HPDE6-E6E7 (cell line): Measurements from ENCODE around the gene ANTXR2.
"Not testable (repeated sequence)": the region's sequence is repeated elsewhere in the genome, so short reads cannot be mapped to it uniquely, and the experiment has no call there.

Experiments
- DNase-seq: peaks from one replicate; pipeline ENCODE4 v3.0.0; 2011; ENCODE audit warnings: missing footprints; ENCODE audit errors: extremely low spot score

Gene ANTXR2

DNA sequence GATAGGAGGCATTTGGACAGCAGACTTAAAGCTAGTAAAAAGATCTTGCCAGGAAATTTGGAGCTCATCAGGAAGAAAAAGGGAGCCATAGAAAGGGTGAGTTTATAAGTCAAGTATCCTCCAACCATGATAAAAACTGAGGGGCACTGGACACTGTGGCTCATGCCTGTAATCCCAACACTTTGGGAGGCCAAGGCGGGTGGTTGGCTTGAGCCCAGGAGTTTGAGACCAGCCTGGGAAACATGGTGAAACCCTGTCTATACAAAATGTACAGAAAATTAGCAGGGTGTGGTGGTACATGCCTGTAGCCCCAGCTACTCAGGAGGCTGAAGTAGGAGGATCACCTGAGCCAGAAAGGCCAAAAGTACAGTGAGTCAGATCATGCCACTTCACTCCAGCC is 48.7 kb downstream of the ANTXR2 start:
- no peak for DNase-seq

DNA sequence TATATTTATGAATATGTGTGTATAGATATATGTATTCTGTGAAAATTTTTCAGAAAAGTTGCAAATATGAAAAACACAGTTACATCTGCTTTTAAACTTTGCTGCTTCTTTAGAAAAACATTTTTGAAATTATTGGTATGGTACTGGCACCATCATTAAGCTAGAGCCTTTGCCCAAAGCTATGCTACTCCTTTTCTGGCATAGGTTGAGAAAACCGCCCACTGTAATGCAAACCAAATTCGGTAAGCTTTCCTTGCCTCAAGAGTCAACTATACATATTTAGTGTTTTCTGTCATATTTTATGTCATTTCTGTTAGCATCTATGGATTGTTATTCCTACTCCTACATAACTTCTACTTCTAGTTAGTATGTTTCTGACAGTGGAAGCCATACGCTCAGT is 50.7 kb downstream of the ANTXR2 start:
- DNase-seq = no peak

GRCh38 chr4:80017125-80017854 is 55.7 kb downstream of the ANTXR2 start:
- peak; percentile 21 for DNase-seq

GRCh38 chr4:80016506-80016905 is 56.5 kb downstream of the ANTXR2 start:
- no peak for DNase-seq

GRCh38 chr4:80015407-80016189 is 57.4 kb downstream of the ANTXR2 start:
- DNase-seq = no peak

- no peak for DNase-seq
Observed at GRCh38 chr4:80014531-80014930, 58.5 kb downstream of the ANTXR2 start.

DNA sequence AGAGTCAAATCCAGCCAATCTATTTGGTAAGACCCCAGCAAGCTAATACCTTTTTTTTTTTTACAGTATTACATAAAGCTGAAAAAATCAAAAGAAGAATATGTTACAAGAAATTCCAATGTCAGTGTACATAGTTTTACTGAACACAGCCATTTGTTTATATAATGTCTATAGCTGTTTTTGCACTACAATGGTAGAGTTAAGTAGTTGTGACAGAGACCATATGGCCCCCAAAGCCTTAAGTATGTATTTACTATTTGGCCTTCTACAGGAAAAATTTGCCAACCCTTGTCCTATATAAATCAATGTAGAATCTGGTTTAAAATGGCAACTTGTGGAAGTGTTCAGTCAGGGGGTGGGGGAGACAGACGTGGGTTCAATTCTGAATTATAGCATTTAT is 60.7 kb downstream of the ANTXR2 start:
- DNase-seq = no peak

- DNase-seq = no peak
Observed at GRCh38 chr4:80011636-80012236, 61.3 kb downstream of the ANTXR2 start.

- DNase-seq = no peak
Observed at GRCh38 chr4:80010316-80010715, 62.7 kb downstream of the ANTXR2 start.

GRCh38 chr4:80009806-80010205 is 63.2 kb downstream of the ANTXR2 start:
- no peak for DNase-seq

DNA sequence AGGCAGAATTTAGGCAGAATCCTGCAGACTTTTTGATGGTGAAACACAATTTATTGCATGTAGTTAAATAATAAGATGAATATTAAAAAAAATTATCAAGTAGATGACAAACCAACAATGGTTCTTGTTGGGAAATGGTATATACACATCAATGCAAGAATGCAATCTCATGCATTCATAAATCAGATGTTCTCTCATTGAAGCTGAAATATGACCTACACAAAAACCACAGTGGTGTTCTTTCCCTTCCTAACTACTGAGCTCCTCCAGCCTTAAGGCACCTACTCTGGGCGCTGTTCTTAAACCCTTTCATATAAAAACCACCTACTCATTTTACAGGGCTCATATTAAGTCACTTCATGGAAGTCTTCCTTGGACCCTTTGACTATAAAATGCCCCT is 64.1 kb downstream of the ANTXR2 start:
- no peak for DNase-seq

DNA sequence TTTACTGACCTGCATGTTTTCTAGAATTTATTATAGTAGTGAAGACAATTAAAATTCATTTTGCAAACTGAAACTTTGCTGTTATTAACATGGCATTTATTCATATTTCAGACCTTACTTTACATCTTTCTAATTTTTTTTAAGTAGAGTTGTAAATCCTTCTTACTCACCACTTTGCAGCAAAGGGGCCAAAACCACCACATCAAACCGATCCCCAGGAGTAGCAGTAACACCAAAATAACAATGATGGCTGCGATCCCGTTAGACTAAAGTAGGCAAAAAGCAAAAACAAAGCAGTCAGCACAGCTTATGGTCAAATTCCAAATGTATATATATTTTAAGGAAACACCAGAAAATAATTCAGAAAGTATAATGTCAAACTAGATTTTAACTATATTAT is 64.7 kb downstream of the ANTXR2 start:
- DNase-seq = no peak

GRCh38 chr4:80007745-80008149 is 65.3 kb downstream of the ANTXR2 start:
- DNase-seq = no peak

DNA sequence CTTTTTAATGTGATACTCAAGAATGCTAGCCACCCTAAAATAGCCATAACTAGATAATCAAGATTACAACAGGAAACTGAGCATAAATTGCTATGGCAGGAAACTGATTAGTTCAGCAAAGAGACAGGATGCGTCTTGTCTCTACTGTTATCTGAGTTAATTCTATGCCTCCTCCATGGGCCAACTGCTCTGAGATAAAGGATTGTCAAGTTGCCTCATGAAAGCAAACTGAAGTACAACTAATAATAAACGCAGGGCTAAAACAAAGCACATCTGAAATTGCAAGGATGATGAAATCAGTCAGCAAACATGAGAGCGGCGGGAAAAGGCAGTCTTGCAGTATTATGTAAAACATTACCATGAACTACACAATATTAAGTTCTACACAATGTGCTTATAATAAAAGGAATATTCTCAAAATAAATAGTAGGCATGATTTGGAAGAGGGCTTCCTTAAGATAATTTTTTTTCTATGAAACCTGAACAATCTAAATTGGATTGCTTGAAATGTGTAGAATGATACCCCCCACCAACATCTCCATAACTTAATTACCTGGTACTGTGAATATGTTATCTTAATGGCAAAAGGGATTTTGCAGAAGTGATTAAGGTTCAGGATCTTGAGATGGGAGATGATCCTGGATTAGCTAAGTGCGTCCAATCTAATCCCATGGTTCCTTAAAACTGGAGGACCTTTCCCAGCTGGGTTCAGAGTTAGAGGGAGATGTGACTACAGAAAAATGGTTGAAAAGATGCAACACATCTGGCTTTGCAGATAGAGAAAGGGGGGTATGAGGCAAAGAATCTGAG is 65.9 kb downstream of the ANTXR2 start:
- no peak for DNase-seq

DNA sequence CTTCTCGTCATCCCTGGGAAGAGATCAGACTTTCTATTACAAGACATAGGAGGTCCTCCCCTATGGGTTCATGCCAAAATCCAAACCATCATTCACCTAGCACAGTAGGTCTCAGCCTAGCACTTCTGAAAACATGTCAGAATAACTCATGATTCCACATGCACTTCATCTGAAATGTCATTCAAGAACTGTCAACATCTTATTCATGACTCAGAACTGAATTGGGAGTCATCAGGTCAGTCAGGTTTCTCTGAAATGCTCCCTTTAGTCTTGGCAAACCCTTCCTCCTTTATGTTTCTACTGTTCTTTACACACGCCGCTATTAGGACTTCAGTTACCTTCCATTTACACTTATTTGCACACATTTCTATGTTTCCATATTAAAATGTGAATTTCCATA is 67.2 kb downstream of the ANTXR2 start:
- peak; percentile 62 for DNase-seq

GRCh38 chr4:80004319-80004718 is 68.7 kb downstream of the ANTXR2 start:
- DNase-seq = no peak

DNA sequence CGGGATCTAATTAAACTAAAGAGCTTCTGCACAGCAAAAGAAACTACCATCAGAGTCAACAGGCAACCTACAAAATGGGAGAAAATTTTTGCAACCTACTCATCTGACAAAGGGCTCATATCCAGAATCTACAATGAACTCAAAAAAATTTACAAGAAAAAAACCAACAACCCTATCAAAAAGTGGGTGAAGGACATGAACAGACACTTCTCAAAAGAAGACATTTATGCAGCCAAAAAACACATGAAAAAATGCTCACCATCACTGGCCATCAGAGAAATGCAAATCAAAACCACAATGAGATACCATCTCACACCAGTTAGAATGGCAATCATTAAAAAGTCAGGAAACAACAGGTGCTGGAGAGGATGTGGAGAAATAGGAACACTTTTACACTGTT is 70.5 kb downstream of the ANTXR2 start:
- not testable (repeated sequence) for DNase-seq

DNA sequence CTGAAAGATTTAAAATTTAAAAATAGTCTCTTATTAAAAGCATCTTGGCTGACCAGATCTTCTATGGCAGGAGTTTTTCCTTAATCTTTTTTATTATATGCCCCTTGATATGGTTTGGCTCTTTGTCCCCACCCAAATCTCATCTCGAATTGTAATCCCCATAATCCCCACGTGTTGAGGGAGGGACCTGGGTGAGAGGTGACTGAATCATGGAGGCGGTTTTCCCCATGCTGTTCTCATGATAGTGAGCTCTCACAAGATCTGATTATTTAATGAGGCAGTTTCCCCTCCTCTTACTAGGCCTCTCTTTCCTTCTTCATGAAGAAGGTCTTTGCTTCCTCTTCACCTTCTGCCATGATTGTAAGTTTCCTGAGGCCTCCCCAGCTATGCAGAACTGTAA is 74.0 kb downstream of the ANTXR2 start:
- not testable (repeated sequence) for DNase-seq

DNA sequence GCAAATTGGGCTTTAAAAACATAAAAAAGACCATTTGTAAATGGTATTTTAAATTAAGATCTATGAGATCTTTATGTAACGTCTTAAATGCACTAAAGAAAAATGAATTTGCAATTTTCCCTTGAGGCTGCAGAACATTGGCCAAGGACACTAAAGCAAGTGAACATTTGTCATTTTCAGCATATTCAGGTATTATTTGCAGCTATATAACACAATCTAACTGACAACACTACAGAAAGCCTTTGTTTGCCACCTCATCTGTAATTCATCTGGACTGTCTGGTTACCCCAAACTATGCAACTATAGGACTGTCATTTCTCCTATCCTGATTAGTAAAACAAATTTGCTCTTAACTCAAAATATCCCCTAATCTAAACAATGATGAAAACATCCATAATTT is 74.8 kb downstream of the ANTXR2 start:
- no peak for DNase-seq

GRCh38 chr4:79996851-79997250 is 76.2 kb downstream of the ANTXR2 start:
- DNase-seq = no peak

DNA sequence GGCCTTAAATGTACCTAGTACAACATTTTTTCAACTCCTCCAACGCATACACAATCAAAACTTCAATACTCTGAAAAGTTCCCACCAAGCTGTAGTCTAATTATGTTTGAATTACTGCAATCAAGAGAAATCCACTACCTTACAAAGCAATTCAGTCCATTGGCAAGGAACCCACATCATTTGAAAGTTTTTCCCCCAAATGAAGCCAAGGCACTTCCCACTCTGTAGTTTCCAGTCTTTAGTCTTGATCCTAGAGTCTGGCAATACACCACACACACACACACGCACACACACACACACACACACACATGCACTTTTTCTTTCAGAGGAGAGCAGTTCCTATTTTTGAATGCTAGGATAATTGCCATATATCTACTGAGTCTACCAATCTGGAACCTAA is 79.6 kb downstream of the ANTXR2 start:
- DNase-seq = no peak

DNA sequence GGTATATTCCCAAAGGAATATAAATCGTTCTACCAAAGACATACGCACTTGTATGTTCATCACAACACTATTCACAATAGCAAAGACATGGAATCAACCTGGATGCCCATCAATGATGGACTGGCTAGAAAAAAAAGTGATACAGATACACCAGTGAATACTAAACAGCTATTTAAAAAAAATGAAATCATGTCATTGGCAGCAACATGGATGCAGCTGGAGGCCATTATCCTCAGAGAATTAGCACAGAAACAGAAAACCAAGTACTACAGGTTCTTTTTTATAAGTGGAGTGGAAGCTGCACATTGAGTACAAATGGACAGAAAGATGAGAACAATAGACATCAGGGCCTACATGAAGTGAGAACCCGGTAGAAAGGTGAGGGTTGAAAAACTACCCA is 81.4 kb downstream of the ANTXR2 start:
- DNase-seq = no peak
